HG02623 (cell line): Measurements from ENCODE around the gene GAMT.

Source experiments
- ATAC-seq: cut with Tn5 transposase; IDR thresholded peaks from one replicate; pipeline ENCODE4 v1.9.1; 2021; ENCODE audit warnings: moderate library complexity; ENCODE audit not compliant: unreplicated experiment

GAMT gene

GRCh38 chr19:1401889-1402217, 511 bp upstream of the GAMT start:
- ATAC-seq: no peak

GRCh38 chr19:1400281-1401137, 833 bp downstream of the GAMT start:
- no peak for ATAC-seq

- ATAC-seq: no peak
These were observed 1.6 kb downstream of the GAMT start for GRCh38 chr19:1399745-1400144.

DNA sequence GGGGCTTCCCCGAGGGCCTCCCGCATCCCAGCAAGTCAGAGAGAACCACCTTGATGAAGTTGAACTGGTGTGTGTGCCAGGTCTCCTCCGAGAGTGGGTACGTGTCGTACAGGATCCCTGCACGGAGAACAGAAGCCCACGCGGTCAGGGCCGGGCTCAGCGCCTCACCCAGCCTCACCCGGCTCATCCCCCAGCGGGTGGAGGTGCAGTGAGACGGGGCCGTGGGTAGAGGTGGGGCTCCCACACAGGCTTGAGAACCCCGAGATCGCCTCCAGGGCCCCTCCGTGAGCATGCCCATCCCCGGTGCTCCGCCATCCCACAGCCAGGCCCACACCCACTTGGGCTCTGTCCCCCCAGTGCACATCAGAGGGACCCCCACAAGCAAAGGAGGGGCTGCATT, 2.3 kb downstream of the GAMT start:
- ATAC-seq: no peak

GRCh38 chr19:1397838-1398237, 3.5 kb downstream of the GAMT start:
- no peak for ATAC-seq

DNA sequence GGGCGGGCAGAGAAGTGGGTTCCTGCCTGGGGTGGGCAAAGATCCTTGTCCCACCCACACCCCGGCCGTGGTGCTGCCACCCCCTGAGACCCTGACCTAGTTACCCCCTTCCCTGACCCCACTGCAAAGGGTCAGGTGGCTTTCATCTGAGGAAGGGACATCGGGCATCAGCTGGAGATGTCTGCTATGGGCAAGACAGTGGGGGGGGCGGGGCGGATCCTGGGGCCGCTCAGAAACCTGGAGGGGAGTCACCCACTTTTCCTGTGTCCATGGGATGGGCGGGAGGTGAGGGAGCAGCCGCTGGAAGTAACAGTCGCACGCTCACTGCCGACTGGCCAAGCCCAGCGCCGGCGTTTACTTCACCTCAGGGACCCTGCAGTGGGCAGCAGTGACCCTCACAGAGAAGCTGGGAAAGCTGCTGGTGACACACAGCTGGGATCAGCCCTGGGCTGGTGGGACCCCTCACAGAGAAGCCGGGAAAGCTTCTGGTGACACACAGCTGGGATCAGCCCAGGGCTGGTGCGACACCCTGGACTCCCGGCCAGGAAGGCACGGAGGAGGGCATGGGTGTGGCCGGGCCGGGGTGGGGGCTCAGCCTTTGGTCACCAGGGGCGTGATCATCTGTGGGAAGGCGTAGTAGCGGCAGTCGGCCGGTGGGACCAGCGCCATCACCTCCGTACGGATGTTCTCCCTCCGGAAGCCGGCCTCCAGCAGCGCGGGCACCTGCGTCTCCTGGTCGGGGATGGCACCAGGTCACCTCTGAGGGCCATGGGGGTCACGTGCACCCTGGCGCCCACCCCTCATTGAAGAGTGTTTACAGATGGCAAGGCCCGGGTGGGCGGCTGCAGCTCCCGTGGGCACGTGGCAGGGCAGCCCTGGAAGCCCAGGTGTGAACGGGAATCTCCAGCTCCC, 4.3 kb downstream of the GAMT start:
- ATAC-seq: no peak

DNA sequence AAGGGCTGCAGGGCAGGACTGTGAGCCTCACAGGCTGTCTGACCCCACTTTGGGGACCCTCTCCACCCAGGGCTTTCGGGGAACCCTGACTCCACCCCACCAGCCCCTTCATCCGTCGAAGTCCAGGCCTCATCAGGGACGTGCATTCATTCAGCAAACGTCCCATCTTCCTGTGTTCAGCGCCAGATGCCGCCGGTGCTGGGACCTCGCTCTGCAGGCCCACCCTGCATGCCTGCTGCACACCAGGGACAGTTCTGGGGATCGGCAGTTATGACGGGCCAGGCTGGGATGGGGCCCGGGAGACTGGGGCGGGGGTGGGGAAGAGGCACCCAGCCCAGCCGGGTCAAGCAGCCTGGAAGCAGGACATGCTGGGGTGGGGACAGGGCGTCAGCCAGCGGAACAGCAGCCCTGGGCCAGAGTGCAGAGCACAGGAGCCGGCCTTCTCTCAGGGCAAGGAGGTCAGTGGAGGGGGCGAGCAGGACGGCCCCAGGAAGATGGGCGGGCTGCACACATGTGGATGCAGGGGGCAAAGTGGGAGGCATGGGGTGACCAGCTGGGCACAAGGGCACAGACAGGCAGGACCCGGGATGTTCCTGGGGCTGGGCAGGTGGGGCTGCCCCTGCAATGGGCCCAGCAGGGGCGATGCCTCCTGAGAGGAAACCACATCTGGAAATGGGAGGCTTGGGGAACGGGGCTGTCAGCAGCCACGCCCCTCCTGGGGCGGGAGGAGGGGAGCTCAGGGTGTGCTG, 5.1 kb downstream of the GAMT start:
- ATAC-seq: no peak

- no peak for ATAC-seq
These were observed 5.9 kb downstream of the GAMT start for GRCh38 chr19:1395194-1396018.

- ATAC-seq: no peak
These were observed 6.8 kb downstream of the GAMT start for GRCh38 chr19:1394252-1395193.

DNA sequence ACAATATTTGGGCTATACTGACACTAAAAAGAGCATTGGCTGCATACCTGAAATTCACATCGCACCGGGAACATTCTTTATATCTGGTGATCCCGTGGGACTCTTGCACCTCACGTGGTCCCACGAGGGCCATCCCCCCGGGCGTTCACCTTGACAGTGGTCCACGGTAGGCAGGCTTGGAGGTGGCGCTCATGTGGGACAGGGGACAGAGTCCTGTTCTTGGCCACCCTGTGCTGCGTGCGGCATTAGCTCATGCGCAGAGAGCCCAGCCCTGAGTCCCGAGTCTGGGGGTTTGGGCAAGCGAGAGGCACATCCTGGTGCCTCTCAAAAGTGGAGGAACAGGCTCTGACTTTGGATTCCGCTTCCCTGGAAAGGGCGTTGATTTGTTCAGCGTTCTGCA, 7.5 kb downstream of the GAMT start:
- no peak for ATAC-seq

DNA sequence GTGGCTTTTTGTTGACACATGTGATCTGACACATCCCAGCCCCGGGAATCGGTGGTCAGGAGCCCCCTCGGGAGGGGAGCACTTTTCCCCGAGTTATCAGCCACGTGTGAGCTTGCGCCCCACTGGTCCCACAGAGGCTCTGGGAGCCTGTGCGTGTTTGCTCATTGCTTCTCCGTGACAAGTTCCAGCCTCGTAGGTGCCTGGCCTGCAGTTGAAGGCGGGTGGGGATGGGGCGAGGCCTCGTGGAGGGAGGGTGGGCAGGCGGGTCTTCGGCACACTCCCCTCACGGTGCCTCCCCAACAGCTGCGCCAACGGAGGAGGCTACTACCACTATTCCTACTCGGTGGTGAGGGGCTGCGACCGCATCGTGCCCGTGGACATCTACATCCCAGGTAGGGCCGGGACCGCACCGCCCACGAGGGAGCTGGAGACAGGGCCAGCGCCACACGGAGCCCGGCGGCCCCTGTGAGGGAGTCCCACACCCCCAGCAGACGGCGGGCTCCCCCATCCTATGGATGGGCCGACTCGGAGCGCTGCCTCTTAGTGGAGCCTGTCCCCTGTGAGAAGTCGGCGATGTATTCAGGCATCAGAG, 8.3 kb downstream of the GAMT start:
- ATAC-seq: no peak

DNA sequence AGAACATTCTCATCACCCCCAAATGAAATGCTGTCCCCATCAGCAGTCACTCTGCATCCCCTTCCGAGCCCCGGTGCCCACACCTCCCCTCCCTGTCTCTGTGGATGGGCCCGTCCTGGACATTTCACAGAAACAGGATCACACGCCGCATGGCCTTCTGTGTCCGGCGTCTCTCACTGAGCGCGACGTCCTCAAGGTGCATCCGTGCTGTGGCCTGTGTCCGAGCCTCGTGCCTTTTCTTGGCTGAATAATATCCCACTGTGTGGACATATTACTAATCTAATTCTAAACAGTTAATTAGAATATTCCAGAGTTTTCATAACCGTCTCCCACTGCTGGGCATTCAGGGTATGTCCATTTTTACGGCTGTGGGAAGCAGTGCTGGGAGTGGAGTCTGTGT, 8.9 kb downstream of the GAMT start:
- ATAC-seq: no peak

- ATAC-seq: no peak
These were observed 10.4 kb downstream of the GAMT start for GRCh38 chr19:1390890-1391423.

- ATAC-seq: no peak
These were observed 12.1 kb downstream of the GAMT start for GRCh38 chr19:1389033-1389940.

DNA sequence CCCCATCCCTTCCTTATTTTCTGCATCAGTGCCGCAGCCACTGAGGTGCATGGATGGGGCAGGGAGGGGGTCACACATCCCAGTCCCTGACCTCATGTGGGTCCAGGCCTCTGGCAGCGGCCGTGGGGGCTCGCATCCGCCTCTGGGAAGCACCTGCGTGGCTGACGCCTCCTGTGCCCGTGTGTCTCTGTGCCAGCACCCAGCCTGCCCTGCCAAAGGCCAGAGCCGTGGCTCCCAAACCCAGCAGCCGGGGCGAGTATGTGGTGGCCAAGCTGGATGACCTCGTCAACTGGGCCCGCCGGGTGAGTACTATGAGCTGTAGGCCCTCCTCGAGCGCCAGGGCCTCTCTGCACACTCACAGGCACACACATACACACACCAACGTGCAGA, 12.7 kb downstream of the GAMT start:
- ATAC-seq: no peak

GRCh38 chr19:1387684-1388636, 13.4 kb downstream of the GAMT start:
- no peak for ATAC-seq
